Stimulated activated CD8-positive, alpha-beta memory T cell treated with anti-CD3 and anti-CD28 coated beads, Interleukin-7, amount 100 ng/mL, for 24 hours (primary cell): Measurements from ENCODE around the gene VDAC2.
"Not testable (repeated sequence)": the region's sequence is repeated elsewhere in the genome, so short reads cannot be mapped to it uniquely, and the experiment has no call there.

Experiments used
- DNase-seq: peaks from one replicate; pipeline ENCODE4 v3.0.0-alpha.2; 2020; ENCODE audit warnings: low read depth

VDAC2 gene

DNA sequence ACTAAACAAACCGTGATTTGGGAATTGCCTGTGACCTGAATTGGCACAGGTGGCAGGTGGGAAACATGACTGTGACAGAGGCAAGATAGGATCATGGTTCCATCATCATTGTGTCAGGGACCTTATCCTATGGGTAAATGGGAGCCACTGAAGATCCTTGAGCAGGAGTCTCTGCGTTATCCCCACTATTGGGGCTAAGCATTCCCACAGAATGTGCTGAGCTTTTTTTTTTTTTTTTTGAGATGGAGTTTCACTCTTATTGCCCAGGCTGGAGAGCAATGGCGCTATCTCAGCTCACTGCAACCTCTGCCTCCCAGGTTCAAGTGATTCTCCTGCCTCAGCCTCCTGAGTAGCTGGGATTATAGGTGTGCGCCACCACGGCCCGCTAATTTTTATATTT is 10.6 kb upstream of the VDAC2 start:
- not testable (repeated sequence) for DNase-seq

DNA sequence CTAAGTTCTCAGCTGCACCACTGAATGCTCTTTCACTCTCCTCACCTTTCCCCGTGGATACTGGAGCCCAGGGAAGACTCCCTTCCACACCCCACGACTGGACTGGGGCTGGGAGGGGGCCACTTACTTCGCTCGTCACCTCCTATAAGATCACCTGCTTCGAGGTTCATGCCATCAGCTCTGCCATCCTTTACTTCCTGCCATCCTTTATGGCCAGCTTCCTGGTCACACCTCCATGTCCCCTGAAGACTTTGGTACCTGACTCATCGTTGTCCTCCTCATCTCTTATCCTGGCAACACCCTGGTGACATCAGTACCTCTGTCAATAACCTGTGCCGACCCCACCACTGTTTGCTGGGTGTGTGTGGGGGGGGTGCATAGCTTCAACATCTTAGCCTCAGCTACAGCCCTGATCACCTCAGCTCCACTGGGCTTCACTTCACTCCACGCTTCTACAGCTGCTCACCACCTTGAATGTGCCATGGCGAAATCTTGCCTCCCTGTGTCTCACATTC is 8.7 kb upstream of the VDAC2 start:
- DNase-seq = no peak

DNA sequence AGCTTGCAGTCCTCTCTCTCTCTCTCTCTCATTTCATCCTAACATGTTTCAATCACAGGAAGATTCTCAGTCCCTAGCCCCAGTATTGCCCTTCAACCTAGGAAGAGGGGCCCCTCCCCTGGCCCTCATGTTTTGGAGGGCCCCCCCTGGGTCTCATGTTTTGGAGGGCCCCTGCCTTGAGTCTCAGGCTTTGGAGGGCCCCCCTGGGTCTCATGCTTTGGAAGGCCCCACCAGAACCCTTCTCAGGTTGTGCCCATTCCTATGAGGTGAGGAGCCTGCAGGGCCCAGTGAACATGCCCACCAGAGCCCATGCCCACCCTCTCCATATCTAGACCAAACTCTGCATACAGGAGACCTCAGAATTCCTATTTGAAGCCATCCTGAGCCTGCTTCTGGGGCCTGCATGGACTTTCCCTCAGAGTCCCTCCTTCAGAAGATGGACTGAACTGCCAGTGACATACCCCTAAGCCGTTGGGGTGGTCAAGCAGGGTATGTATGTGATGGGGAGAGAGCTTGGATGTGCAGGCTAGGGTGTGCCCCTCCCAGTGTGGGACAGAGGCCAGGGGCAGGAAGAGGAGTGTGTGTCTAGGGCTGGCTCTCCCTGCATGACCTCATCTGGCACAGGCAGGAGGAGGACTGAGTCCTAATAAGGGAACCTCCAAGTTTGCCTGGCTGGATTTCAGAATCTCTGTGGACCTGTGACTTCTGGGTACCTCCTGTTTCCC is 8.1 kb upstream of the VDAC2 start:
- DNase-seq = no peak

DNA sequence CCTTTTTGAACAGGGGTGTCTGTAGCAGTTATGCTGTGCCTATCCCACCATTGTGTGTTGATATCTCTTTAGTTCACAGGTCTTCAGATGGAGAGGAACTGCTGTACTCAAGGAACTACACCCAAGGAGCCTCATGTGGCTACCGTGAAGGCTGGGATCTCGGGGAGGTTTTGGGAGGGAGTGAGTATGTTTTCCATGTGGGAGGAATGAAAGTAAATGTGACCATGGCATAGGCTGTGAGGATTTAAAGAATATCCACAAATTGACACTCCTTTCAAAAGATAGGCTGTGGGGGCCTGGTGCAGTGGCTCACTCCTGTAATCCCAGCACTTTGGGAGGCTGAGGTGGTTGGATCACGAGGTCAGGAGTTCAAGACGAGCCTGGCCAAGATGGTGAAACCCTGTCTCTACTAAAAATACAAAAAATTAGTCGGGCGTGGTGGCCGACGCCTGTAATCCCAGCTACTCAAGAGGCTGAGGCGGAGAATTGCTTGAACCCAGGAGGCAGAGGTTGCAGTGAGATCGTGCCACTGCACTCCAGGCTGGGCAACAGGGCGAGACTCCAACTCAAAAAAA is 7.5 kb upstream of the VDAC2 start:
- DNase-seq = not testable (repeated sequence)

DNA sequence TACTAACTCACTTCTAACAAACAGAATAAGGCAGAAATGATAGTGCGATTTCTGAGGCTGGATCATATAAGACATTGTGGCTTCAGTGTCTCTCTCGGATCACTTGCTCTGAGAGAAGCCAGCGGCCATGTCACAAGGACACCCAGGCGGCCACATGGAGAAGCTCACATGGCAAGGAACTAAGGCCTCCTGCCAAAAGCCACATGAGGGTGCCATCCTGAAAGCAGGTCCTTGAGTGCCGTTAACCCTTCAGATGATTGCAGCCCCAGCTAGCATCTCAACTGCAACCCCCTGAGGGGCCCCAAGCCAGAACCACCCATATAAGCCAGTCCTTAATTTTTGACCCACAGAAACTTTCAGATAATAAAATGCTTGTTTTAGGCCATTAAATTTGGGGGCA is 6.9 kb upstream of the VDAC2 start:
- DNase-seq = no peak

DNA sequence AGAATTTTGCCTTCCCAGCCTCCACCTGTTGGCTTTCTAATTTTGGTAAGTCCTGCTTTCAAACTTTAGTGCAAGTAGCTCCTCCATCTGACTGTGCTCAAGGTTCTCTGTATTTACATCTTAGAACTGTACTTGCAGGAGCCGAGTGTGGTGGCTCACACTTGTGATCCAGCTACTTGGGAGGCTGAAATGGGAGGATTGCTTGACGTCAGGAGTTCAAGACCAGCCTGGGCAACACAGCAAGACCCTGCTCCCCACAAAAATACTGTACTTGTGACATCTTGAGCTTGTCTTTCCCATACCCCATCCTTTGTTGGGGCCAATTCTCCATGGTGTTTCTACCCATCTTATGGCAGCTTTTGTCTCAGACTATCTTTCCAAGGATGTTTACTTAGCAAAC is 4.7 kb upstream of the VDAC2 start:
- no peak for DNase-seq

DNA sequence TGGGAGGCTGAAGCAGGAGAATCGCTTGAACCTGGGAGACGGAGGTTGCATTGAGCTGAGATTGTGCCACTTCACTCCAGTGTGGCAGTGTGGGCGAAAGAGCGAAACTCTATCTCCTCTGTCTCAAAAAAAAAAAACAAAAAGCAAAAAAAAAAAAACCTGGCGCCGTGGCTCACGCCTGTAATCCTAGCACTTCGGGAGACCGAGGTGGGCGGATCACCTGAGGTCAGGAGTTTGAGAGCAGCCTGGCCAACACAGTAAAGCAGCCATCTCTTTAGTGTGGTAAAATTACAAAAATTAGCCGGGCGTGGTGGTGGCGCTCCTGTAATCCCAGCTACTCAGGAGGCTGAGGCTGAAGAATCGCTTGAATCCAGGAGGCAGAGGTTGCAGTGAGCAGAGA is 4.0 kb upstream of the VDAC2 start:
- DNase-seq = not testable (repeated sequence)

DNA sequence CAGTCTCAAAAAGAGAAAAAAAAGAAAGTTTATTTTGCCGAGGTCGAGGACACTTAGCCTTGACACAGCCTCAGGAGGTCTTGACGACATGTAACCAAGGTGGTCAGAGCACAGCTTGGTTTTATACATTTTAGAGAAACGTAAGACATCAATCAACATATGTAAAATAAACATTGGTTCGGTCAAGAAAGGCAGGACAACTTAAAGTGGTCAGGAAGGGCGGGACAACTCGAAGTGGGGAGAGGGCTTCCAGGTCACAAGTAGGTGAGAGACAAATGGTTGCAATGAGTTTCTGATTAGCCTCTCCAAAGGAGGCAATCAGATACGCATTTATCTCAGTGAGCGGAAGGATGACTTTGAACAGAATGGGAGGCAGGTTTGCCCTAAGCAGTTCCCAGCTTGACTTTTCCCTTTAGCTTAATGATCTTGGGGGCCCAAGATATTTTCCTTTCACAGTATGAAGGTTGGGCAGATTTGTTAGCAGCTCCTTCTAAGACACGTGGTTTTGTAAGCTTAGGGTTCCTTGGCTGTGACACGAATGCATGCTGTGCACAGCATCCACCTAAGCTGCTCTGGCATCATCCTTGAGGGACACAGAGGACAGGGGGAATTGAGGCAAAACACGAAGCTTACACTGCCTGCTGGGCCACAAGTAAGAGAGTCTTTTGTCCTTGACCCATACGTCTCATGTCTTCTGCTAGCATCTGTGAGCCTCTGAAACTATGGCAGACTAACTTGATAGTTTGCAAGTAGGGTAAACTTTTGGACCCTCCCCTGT is 3.3 kb upstream of the VDAC2 start:
- no peak for DNase-seq

DNA sequence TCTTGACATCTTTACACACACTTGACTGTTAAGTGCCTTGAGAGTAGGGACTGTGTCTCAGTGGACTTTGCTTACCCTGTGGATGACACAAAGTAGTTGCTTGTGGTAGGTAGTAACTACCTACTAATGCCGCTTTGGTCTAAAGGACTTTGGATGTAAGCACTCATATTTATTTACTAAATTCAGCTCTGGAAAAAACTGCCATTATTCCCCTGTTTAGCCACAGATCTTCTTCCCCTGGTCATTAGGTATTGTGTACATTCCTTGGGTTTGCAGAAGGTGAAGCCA is 2.8 kb upstream of the VDAC2 start:
- DNase-seq = no peak

DNA sequence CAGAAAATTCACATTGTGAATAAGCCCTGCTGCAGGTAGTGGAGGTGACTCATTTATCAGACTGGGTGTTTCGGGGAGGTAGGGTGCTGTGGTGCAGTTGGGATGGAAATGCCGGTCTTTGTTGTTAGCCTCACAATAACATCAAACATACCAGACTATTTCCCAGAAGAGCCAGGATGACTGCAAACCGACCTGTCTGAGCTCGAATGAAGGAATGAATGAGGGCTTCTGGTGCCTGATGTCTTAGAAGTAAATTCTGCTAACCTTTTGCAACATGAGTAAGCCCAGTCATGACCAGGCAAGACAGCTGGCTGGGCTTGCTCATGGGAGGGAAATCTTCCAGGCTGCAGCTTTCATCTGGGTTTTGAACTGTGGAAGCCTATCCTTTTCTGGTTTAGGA is 2.4 kb upstream of the VDAC2 start:
- no peak for DNase-seq

DNA sequence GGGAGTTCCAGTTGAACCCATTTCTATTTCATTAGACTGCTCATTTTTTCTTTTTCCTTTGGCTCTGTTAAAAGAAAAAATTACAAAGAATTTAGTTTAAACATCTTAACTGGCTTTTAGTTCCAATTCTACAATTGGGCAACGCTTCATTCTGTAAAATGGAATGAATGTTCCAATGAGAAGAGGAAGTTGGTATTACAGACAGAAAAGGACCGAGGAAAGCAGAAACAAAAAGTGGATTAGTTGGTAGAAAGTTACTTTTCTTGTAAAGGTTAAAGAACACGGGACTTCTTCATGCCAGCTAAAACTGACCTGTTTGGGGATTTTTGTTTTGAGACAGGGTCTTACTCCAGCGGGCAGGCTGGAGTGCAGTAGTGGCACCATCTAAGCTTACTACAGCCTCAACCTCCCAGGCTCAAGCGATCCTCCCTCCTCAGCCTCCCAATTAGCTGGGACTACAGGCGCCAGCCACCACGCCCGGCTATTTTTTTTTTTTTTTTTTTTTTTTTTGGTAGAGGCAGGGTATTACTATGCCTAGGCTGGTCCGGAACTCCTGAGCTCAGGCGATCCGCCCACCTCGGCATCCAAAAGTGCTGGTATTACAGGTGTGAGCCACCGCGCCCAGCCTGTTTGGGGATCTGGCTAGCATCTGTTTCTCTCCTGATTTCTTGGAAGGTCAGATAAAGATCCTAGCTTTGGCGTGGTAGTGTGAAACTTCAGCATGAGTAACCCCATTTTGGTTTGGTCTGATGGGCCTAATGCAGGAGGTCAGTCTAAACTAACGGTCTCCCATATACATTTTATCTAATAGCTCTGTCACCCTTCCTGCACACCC is 1.3 kb upstream of the VDAC2 start:
- DNase-seq = no peak

DNA sequence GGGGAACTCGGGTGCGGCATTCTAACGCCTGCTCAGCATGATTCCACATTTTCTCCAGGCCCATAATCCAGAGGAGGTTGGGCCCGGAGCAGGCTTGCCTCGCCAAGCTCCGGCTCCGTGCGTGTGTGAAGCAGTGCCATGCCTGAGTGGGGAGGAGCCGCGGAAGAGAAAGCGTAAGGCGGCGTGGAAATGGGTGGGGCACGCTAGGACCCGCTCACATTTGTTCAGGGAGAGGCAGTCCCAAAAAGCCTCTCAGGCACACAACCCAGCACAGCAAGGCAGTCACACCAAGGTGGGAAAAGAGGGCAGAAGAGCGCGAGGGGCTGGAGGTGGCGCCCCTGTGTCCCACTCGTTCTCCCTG is 695 bp upstream of the VDAC2 start:
- peak; percentile 44 for DNase-seq

DNA sequence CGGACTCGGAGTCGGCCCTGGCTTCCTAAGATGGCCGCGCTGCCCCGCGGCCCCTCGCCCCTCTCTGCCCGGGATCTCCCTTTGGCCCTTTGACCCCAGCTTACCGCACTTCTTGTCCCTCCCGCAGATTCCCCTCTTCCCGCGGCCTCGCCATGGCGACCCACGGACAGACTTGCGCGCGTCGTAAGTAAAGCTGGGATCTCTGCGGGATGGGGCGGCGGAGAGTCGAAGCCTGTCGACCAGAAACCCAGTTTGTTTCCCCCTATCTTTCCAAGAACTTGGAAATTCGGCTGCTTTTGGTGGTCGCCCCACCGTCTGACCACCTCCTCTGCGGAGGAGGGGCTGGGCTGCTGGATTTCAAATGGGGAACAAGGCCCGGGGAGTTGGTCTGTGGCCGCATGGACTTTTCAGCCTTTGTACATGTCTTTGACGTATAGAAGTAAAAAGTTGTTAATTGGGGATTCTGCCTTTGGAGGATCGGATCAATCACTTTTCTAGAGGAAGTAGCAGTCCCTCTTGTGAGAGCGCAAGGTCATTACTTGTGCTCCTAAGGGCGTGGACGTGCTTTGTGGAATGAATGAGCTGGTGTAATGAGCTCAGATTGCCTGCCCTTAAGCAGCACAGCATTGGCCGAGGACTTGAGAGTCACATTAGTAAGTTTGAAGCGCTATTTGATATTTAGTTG is 553 bp downstream of the VDAC2 start:
- DNase-seq = no peak

DNA sequence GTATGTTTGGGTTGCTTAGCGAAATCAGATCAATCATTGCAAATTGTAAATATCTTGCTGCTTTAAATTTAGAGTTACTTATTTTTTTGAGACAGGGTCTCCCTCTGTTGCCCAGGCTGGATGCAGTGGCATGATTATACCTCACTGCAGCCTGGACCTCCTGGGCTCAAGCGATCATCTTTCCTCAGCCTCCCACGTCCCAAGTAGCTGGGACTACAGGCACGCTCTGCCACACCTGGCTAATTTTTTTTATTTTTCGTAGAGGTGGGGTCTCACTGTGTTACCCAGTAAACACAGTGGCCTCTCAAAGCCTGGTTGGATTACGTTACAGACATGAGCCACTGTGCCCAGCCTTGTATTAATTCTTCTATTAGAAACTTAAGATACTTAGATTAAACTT is 1.7 kb downstream of the VDAC2 start:
- DNase-seq = no peak

DNA sequence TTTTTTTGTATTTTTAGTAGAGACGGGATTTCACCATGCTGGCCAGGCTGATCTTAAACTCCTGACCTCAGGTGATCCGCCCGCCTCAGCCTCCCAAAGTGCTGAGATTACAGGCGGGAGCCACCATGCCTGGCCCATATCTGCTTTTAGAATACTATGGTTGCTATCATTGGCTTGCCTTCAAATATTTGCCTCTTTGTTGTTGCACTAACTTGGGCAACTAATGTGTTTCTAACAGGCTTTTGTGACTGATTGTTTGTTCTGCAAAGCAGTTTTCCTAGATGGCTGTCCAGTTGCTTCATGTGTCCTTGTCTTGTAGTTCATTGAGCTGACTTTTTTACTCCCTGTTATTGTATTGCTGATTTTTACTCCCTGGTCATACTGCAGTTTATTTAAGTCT is 9.7 kb downstream of the VDAC2 start:
- DNase-seq = no peak

DNA sequence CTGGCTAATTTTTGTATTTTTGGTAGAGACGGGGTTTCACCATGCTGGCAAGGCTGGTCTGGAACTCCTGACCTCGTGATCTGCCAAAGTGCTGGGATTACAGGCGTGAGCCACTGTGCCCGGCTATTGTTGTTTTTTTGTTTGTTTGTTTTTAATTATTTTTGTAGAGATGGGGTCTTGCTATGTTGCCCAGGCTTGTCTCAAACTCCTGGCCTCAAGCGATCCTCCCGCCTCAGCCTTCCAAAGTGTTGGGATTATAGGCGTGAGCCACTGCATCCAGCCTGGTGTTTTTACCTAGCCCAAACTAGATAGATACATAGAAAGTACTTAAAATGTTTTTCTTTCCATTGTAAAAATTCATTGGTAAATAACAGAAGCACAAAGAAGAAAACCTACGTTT is 10.9 kb downstream of the VDAC2 start:
- DNase-seq = not testable (repeated sequence)

DNA sequence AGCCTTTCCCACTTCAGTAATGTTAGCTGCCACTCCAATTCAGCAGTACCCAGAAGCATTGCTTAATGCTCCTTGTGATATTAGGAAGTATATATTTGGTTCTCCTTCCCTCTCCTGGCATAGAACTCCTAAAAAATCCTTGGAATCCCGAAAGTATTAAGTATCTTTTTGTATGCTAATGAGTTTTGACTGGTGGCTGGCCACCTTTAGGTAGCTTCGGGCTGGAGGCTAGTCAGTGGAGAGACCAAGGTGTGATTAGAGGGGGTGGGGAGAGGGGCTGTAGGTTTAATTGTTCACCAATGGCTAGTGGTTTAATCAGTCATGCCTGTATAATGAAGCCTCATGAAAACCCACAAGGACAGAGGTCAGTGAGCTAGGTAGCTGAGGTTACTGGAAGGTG is 12.9 kb downstream of the VDAC2 start:
- DNase-seq = no peak

DNA sequence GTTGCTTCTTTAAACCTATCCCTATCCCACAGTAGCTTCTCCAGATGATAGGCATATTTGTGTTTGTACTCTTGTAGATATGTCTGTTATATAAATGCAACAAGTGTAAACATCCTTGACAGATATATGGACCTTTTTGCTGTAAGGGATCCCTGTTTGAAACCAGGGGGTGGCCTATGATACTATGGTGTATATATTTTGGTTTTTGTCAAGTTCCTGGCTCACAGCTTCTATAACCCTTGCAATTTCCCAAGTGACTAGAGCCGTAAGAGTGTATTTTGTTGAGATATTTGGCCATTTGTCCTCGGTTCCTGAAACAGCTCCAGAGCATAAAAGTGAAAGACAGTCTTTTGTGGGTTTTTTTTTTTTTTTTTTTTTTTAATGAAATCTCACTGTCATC is 15.5 kb downstream of the VDAC2 start:
- DNase-seq = no peak

DNA sequence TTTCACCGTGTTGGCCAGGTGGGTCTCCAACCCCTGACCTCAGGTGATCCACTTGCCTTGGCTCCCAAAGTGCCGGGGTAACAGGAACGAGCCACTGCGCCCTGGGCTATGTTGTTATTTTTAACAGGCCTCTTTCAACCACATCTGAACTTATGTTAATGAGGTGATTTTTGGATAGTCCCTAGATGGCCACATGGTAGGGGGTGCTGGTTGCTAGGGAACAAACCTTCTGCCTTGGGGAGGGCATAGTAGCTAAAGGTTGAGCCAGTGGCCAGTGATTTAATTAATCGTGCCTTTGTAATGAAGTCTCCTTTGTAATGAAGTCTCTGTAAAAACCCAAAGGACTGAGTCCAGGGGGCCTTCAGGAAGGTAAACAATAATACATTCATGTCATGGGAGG is 16.1 kb downstream of the VDAC2 start:
- DNase-seq = no peak

DNA sequence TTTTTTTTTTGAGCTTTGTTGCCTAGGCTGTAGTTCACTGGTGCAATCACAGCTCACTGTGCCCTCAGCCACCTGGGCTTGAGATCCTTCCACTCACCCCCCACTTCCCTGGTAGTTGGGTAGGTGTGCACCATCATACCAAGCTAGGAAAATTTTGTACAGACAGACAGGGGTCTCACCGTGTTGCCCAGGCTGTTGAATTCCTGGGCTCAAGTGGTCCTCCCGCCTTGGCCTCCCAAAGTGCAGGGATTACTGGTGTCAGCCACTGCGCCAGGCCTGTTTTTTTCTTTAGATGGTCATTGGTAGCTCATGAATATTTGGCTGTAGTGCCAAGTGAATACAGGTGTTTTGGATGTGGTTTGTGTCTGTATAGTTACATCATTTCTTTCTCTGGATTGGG is 17.7 kb downstream of the VDAC2 start:
- DNase-seq = no peak

DNA sequence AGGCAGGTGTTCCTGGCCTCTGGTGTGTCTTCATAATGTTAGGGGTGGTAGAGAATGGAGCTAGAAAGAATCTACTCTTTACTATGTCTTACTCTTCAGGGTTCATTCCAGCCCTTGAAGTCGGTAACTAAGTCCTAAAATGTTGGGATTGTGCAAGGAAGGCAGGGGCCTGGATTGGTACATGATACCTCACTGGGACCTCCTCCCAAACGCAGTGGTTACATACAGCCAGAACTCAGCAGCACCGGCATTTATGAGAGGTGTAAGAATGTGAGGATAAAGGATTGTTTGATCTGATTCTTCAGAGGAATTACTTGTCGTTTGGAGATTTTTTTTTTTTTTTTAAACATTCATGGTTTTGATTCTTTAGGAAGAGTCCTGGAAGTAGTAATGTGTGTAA is 18.2 kb downstream of the VDAC2 start:
- no peak for DNase-seq

DNA sequence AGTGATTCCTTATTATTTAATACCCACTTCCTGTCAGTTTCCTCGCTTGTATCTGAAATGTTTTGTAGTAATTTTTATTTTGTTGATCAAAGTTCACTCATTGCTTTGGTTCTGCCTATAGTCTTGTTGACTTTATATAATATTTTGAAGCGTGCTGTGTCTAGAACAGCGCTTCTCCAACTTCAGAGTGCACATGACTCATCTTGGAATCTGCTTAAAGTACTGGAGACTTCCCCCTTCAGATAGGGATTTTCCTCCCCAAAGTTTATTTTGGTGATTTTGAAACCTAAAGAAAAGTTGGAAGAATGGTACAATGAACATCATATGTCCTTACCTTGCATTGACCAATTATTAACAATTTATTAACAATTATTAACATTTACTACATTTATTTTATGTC is 19.4 kb downstream of the VDAC2 start:
- no peak for DNase-seq
